Esophagus squamous epithelium (tissue), 4 donors: ENCODE results near the gene TIAM2.

ENCODE experiments used
- POLR2A ChIP-seq, 4 donors: fragments of 450-650 bp; IDR thresholded peaks; one replicate each; pipeline ENCODE4 v1.6.1; 2017; ENCODE audit warnings: antibody characterized with exemption in 4 of 4, mild to moderate bottlenecking in 4 of 4, moderate library complexity in 3 of 4
- TF ChIP-seq, protein P1 (sequence below), 6 experiments: fragments of 450-650 bp in 4 of 6; fragments of 200-600 bp in 2 of 6; sonication (generic) in 2 of 6; IDR thresholded peaks; one replicate each; pipeline ENCODE4 v1.5.1; 2016 to 2019; ENCODE audit warnings: antibody characterized with exemption in 6 of 6, mild to moderate bottlenecking in 4 of 6, moderate library complexity in 4 of 6

DNA sequence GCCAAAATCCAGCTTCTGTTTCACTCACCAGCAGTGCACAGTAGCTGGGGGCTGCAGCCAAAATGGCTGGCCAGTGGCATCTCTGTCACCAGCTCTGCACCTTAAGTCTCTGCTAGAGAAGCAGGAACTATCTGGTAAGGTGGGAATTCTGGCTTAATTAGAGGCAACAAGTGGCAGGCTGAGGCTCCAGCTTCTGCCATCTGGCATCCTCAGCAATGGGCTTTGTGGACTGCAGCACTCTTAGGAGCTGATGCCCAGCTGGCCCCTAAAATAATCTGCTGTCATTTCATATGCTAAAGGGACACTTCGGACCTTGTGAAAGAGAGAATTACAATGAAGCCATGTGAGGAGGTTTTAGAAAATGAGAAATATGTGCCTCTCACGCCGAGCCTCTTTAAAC, 264.1 kb downstream of the TIAM2 start:
- TF ChIP-seq POLR2A (IDR thresholded peaks at IDR 0.05), result no peak
- TF ChIP-seq, protein P1, sequence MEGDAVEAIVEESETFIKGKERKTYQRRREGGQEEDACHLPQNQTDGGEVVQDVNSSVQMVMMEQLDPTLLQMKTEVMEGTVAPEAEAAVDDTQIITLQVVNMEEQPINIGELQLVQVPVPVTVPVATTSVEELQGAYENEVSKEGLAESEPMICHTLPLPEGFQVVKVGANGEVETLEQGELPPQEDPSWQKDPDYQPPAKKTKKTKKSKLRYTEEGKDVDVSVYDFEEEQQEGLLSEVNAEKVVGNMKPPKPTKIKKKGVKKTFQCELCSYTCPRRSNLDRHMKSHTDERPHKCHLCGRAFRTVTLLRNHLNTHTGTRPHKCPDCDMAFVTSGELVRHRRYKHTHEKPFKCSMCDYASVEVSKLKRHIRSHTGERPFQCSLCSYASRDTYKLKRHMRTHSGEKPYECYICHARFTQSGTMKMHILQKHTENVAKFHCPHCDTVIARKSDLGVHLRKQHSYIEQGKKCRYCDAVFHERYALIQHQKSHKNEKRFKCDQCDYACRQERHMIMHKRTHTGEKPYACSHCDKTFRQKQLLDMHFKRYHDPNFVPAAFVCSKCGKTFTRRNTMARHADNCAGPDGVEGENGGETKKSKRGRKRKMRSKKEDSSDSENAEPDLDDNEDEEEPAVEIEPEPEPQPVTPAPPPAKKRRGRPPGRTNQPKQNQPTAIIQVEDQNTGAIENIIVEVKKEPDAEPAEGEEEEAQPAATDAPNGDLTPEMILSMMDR (IDR thresholded peaks at IDR 0.05), result no peak
